GM12891 (cell line): ENCODE data around the gene ROBO1.

ENCODE experiments used
- DNase-seq: peaks from one replicate; pipeline ENCODE4 v3.0.0; 2011; ENCODE audit warnings: low spot score; ENCODE audit not compliant: insufficient read length
- FAIRE-seq: peaks from 2 replicates; lab custom pipeline; 2011; peaks lifted over from hg19 to GRCh38; lab: Jason Lieb, UNC
- PAX5 ChIP-seq: IDR thresholded peaks from 2 replicates; pipeline ENCODE4 v1.6.1; 2011; ENCODE audit warnings: low read length, moderate library complexity, mild to moderate bottlenecking; ENCODE audit not compliant: insufficient read depth, severe bottlenecking
- POLR2A ChIP-seq: IDR thresholded peaks from 2 replicates; pipeline ENCODE4 v1.6.1; 2011; ENCODE audit warnings: low read depth, low read length, control low read depth
- POLR2AphosphoS5 ChIP-seq: IDR thresholded peaks from 2 replicates; pipeline ENCODE4 v1.6.1; 2011; ENCODE audit warnings: low read depth, low read length, control low read depth
- POU2F2 ChIP-seq: IDR thresholded peaks from 2 replicates; pipeline ENCODE4 v1.6.1; 2011; ENCODE audit warnings: low read depth, mild to moderate bottlenecking, control low read depth, low read length, moderate library complexity
- SPI1 ChIP-seq: IDR thresholded peaks from 2 replicates; pipeline ENCODE4 v1.6.1; 2011; ENCODE audit warnings: low read depth, low read length, control low read depth
- TAF1 ChIP-seq: IDR thresholded peaks from 2 replicates; pipeline ENCODE4 v1.6.1; 2011; ENCODE audit warnings: low read depth, low read length, control low read depth

The ROBO1 gene

DNA sequence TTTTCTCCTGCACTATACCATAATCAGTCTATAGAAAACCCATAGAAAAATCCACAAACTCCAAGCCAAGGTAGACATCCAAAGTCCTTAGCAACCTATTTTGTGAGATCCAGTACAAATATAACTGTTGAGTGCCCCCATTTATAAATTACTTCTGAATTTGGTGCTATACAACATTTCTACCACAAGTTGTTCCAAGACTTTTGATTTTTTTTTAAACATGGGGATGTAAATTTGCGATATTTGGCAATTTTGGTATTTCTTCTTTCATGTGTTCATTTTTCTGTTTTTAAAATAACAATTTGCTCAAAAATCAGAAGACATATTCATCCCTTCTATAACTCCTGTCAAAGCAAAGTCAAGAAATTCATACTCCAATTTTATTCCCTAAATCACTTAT lies 763.8 kb downstream of the ROBO1 start:
- no peak for TF ChIP-seq POLR2A
- TF ChIP-seq POLR2AphosphoS5, result no peak
- TF ChIP-seq TAF1, result no peak
- no peak for TF ChIP-seq POU2F2
- no peak for FAIRE-seq
- DNase-seq, result no peak

DNA sequence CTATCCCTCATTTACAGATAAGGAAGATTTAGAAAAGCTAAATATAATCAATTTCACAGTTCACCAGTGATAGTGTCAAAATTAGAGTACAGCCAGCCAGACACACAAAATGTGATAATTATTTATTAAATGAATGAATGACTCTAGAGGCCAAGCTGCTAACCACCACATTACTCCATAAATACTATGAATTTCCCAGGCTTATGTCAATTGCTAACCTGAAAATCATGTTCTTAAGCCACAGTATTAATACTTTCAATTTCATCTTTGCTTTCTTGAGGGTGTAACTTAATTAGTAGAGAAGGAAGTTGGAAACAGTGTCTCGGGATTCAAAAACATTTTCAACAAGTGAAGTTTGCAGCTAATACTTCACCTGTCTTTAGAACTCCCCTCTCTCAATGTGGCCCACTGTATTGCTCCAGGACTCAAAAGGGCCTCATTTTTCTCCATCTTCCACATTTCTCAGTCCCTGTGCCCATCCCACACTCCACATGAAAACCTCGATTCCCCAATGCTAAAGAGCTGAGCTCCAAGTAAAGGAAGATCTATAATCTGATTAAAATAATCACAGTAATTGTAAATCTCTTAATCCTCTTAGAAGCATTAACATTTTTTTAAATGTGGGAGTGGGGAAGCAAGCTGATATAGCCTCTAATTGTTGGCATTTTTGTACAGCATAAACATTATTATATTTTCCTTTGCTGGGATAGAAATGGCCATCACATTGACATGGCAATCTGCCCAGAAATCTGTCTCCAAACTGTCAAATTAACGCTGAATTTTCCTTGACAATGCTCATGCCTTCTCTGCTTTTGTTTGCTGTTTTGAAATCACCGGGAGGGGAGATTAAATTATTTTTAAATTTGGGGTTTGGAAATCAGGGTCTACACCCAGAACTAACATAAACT lies 765.1 kb downstream of the ROBO1 start:
- FAIRE-seq (no peak), DNase-seq (no peak)
- no peak for TF ChIP-seq TAF1
- TF ChIP-seq SPI1, result no peak
- no peak for TF ChIP-seq POLR2AphosphoS5
- no peak for TF ChIP-seq PAX5
- TF ChIP-seq POLR2A, result no peak
- no peak for TF ChIP-seq POU2F2

DNA sequence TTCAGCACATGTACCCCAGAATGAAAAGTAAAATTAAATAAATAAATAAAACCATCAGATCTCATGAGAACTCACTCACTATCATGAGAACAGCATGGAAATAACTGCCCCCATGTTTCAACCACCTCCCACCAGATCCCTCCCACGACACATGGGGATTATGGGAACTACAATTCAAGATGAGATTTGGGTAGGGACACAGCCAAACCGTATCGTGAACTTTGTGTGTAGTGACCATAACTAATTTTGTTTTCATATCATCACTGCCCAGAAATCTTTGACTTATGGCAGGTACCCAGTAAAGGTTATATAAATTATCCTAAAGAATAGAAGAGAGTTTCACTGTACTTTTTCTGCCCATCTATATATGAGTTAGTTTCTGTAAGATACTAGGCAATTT lies 766.5 kb downstream of the ROBO1 start:
- no peak for TF ChIP-seq POU2F2
- TF ChIP-seq POLR2AphosphoS5, result no peak
- TF ChIP-seq SPI1, result no peak
- TF ChIP-seq PAX5, result no peak
- TF ChIP-seq TAF1, result no peak
- TF ChIP-seq POLR2A, result no peak
- DNase-seq, result no peak
- FAIRE-seq, result no peak

DNA sequence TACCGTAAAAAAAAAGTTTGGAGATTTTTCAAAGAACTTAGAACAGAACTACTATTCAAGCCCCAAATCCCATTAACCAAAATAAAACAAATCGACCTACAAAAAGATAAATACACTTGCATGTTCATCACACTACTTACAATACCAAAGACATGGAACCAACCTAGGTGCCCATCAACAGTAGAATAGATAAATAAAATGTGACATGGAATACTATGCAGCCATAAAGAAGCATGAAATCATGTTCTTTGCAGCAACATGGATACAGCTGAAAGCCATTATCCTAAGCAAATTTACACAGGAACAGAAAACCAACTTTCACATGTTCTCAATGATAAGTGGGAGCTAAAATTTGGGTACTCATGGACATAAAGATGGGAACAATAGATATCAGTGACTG lies 768.7 kb downstream of the ROBO1 start:
- DNase-seq, result no peak
- FAIRE-seq, result no peak
- TF ChIP-seq POU2F2 (no peak), TAF1 (no peak)

DNA sequence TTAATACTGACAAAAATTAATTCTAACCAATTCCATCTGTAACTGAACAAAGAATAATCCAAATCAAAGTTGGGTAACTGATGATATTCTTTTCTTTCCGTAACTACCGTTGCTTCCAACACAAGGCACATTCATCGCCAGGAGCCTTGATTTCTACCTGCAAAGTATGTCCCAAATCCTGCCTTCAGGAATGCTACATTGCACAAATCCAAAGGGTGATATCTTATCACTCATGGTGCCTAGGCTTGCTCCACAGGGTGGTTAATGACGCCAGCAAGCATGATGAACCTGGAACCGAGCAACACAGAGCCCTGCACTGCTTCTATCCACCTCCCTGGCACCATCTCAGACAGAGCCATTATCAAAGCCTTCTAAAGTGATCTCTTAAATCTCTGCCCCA lies 772.7 kb downstream of the ROBO1 start:
- DNase-seq (no peak), FAIRE-seq (no peak)
- TF ChIP-seq SPI1 (no peak), POLR2A (no peak), PAX5 (no peak), POU2F2 (no peak), TAF1 (no peak), POLR2AphosphoS5 (no peak)

DNA sequence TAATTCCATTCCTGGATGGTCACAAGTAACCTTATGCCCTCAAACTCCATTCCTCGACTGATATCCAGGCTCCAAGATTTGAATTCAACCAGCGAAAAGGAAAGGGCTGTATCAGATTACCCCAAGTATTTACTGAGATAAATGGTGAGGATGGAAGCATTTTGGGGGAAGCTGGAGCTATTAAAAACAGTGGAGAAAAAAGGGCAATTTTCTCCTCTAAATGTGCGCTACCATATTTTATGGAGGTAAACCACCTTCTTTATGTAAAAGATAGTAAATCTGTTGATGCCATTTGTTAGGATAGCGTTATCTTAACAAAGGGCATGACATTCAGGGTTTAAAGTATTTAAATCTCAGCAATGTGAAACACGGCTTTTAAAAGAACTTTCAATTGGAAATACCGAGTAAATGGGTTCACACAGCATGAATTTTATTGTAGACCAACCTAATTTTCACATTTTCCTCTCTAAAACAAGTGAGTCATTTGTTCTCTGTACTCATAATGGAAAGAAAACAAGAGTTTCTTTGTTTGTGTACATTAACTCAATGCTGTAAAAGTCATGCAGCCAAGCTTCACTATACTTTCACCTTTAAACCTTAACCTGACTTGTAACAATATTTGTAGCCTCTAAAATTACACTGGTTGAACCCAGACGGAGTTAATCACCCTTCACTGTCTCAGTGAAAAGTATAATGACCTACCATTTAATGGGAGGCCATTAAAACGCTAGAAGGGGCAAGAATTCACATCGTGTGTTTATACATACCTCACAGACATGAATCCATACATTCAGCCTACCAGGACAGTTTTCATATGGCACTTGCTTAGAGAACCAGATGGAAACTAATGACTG lies 773.4 kb downstream of the ROBO1 start:
- no peak for DNase-seq
- FAIRE-seq, result no peak
- no peak for TF ChIP-seq PAX5
- no peak for TF ChIP-seq SPI1
- no peak for TF ChIP-seq POLR2AphosphoS5
- TF ChIP-seq POU2F2, result no peak
- no peak for TF ChIP-seq TAF1
- no peak for TF ChIP-seq POLR2A

DNA sequence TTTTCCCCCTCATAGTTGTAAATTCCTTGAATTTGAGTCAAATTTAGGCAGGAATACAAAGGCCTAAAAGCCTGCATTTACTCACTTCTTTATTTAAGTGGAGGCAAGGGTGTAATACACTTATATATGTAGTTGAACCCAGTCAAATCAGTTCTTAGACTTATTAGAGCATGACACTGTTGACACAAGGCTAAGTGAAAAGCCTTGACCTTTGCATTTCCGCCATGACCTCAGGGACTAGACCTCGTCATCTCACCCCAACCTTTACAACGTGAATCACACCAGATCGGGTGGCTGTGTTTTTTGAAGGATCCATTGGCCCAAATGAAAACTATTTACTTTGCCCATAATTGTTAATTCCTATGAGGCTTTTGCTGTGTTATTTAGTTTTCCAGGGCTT lies 774.4 kb downstream of the ROBO1 start:
- DNase-seq, result no peak
- FAIRE-seq, result no peak
- no peak for TF ChIP-seq PAX5
- TF ChIP-seq POU2F2, result no peak
- TF ChIP-seq TAF1, result no peak
- no peak for TF ChIP-seq SPI1
- TF ChIP-seq POLR2AphosphoS5, result no peak
- no peak for TF ChIP-seq POLR2A

DNA sequence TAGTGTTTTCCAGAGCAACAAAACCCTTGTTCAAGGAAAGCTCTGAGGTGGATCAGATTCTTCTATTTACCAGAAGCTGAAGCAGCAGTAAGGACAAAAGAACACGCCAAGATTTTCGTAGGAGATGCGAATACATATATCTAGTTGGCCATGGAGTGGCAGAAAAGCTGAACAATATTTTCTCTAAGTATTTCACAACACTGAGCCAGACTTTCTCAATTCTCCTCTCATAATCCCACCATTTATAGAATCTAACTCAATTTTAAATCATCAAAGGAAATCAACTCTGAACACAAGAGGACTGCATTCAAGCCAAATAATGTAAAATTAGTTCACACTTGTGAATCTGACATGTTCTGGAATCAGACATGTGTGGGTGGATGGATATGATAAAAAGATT lies 775.0 kb downstream of the ROBO1 start:
- TF ChIP-seq TAF1 (no peak), POLR2AphosphoS5 (no peak), SPI1 (no peak), PAX5 (no peak), POU2F2 (no peak), POLR2A (no peak)
- no peak for FAIRE-seq
- DNase-seq, result no peak

DNA sequence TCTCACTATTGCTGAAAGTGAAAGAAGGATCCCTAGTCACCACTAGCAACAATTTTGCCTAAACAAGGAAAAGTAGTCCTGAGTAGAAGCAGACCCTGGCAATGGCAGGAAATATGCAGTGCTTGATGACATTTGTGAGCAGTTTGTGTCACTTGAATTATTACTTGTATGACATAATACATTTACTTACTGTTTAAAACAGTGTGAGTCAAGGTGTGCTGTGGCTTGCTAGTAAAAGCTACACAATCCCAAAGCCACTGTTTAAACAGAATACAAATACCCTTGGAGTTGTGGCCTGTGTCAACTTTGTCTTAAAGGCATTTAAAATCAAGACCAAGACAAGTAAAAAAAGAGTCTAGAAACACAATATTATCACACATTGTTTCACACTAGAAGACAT lies 775.4 kb downstream of the ROBO1 start:
- TF ChIP-seq POLR2A, result no peak
- no peak for TF ChIP-seq PAX5
- TF ChIP-seq POU2F2, result no peak
- TF ChIP-seq TAF1, result no peak
- TF ChIP-seq SPI1, result no peak
- no peak for TF ChIP-seq POLR2AphosphoS5
- no peak for FAIRE-seq
- DNase-seq, result no peak

DNA sequence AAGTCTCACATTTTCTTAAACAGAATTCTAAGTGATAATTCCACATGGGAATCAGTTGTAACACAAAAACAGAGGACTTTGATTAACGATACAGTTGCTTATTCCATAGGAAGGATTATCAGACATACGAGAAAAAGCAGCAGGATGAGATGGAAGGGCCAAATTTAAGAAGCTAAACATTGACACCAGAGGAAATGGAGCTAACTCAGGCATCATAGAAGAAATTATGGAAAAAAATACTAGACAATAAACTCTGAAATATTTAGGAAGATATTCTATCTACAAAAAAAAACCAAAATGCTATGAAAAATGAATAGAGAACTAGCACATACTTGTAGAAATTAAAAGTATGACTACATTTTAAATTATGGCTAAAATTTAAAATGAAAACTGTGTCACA lies 776.1 kb downstream of the ROBO1 start:
- no peak for TF ChIP-seq PAX5
- TF ChIP-seq POLR2A, result no peak
- TF ChIP-seq TAF1, result no peak
- no peak for TF ChIP-seq SPI1
- TF ChIP-seq POLR2AphosphoS5, result no peak
- TF ChIP-seq POU2F2, result no peak
- DNase-seq (no peak), FAIRE-seq (no peak)
